GM12864 (cell line): ENCODE data around the gene PDPK1.

Source experiments
- DNase-seq: peaks from one replicate; pipeline ENCODE4 v3.0.0-alpha.2; 2011; ENCODE audit warnings: low read depth
- H3K4me3 ChIP-seq: 2 replicates; pipeline ENCODE4 v1.5.1; 2011; ENCODE audit warnings: mild to moderate bottlenecking, low read depth, low read length, control low read depth
- TF ChIP-seq, protein P1 (sequence below): IDR thresholded peaks from 2 replicates; pipeline ENCODE4 v1.5.1; 2011; ENCODE audit warnings: low read depth, mild to moderate bottlenecking, moderate library complexity, low read length, control low read depth, inconsistent platforms; ENCODE audit errors: missing control alignments

PDPK1 gene

DNA sequence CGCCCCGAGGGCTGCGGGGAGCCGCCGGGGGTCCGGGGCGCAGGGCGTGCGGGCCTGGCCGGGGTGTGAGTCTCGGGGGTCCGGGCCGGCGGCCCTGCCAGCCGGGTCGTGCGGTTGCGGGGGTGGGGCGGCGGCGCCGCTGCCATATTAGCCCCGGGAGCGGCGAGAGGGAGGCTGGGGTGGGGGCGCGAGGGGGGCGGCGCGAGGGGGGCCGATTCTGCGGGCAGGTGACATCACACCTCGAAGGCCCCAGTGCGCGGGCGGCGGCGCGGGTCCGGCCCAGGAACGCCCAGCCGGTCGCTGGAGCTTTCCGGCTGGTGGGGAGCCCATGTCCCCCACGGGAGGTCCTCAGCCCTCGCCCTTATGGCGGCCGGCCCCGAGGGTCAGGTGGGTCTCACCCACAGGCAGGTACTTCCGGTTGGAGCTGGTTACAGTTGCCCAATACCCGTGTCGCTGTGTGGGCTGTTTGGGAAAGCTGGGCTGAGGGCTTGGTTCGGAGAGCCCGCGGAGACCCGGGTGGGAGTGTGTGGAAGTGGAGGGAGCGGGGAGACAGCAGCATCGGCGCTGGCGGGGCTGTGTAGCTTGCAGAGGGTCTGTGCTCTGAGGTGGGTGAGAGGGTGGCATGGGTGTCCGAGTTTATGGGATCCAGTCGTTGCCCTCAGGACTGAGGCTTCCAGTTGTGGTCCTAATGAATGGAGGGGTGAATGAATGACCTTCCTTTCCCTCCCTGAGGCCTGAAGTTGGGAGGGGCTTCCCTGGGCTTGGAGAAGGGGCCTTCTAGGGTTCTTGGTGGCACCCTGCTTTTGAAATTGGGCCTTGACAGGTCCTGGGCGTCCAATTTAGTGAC, 23.3 kb upstream of the PDPK1 start:
- DNase-seq: no peak
- TF ChIP-seq, protein P1, sequence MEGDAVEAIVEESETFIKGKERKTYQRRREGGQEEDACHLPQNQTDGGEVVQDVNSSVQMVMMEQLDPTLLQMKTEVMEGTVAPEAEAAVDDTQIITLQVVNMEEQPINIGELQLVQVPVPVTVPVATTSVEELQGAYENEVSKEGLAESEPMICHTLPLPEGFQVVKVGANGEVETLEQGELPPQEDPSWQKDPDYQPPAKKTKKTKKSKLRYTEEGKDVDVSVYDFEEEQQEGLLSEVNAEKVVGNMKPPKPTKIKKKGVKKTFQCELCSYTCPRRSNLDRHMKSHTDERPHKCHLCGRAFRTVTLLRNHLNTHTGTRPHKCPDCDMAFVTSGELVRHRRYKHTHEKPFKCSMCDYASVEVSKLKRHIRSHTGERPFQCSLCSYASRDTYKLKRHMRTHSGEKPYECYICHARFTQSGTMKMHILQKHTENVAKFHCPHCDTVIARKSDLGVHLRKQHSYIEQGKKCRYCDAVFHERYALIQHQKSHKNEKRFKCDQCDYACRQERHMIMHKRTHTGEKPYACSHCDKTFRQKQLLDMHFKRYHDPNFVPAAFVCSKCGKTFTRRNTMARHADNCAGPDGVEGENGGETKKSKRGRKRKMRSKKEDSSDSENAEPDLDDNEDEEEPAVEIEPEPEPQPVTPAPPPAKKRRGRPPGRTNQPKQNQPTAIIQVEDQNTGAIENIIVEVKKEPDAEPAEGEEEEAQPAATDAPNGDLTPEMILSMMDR: no peak
- H3K4me3 ChIP-seq: peak overlapping the region; percentile 60

DNA sequence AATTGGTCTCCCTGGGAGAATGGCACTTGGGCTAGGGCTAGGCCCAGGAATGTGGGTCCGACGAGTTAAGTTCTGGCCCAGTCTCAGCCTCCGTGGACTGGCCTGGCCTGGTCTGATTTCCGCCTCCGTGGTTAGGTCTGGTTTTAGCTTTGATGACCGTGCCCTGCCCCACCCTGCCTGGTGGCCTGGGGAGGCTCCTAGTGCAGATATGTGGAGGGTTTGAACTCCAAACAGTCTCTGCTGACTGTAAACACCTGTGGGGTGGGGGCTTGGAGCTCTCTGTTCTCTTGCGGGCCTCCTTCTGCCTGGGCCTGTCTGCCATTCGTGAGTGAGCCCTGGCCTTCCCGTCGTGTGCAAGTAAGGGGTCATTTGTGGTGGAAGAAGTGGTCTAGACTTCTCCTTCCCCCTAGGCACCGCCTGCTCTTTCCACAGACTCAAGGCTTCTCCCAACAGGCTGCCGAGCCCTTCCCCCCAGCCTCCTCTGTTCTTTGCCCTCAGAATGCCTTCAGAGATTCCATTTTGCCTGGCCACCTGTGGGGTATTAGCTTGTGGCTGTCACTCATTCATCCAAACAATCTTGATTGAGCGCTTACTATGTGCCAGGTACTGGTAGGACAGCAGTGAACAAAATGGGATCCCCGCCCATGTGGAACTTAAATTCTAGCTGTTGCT, 22.5 kb upstream of the PDPK1 start:
- TF ChIP-seq, protein P1: no peak
- peak overlapping the region; percentile 60 for H3K4me3 ChIP-seq
- DNase-seq: no peak

DNA sequence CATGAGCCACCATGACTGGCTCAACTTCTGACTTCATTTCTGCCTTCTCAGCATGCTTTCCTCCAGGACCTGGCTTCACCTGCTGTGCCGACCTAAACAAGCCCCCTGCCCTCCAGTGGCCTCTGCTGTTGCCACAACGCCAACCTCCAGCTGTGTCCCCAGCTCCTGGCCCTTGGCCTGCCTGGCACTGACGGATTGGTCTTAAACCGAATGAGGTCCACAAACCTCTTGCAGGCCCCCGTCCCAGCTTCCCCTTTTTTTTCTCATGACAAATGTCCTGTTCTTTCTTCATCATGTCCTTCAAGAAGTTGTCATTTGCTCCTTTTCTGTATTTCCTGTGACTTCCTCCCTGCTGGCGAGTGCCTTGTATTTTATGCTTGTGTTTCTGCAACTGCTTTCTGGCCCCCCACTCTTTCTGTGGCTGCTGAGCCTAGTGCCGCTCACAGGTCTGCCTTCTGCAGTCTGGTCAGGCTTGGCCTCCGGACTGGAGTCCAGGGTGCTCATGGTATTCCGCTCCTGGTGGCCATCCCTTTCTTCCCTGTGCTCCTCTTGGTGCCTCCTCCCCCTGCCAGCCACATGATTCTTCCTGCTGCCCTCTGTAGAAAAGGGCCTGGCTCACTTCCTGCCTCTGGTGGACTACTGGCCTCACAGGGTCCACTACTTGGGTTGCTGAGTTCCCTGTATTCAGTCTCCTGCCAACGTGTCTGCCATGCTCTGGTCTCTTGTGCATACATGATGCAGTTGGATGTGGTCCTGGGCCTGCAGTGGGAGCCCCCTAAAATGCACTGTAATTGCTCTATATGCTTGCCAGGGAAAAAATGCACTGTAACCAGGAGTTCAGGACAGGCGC, 21.2 kb upstream of the PDPK1 start:
- no peak overlapping the region for H3K4me3 ChIP-seq
- TF ChIP-seq, protein P1: no peak
- no peak for DNase-seq

DNA sequence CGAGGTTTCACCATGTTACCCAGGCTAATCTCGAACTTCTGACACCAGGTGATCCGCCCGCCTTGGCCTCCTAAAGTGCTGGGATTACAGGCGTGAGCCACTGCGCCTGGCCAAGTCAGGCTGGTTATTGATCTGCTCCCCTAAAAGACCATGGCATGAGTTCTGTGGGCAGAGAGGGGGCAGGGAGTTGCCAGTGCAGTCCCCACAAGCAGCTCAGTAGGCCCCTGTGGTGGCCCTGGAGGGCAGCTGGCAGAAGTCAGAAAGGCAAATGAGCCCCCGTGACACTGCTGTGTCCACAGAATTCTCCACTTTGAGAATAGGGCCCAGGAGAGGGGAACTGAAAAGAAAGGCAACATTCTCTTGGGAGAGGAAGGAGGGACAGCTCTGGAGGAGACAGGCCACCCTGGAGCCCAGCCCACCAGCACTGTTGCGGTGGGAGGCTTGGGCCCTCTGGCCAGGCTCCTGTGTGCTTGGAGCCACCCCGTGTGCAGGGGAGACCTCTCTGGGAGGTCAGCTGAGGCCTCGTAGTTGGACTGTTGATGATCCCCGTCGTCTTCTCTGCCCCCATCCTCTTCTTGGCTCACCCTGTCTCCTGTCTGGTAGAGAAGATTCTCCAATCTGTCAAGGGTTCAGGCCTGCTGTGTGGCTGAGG, 19.7 kb upstream of the PDPK1 start:
- TF ChIP-seq, protein P1: no peak
- H3K4me3 ChIP-seq: no peak overlapping the region
- no peak for DNase-seq

DNA sequence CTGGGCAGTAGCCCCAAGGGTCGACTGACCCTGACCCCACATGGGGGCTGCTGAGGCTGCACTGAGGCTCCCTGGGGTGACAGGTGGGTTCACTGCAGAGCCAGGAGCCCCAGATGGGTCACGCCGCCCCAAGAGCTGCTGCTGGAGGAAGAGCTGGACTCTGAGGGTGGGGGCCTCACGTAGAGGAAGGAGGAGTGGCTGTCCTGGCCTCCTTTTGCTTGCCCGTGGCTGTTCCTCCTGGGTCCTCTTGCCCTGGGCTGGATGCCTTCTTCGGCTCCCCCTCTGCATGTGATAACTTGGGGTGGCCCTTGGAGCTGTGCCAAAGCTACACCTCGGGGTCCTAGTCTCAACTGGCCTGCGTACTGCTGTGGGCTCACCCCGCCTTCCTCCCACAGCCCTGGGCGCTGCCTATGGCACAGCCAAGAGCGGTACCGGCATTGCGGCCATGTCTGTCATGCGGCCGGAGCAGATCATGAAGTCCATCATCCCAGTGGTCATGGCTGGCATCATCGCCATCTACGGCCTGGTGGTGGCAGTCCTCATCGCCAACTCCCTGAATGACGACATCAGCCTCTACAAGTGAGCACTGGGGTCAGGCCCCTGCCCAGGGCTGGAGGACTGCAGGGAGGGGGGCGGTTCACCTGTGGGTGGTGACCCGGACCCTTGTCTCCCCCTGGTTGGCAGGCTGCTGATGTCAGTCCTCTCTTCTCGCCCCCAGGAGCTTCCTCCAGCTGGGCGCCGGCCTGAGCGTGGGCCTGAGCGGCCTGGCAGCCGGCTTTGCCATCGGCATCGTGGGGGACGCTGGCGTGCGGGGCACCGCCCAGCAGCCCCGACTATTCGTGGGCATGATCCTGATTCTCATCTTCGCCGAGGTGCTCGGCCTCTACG, 18.8 kb upstream of the PDPK1 start:
- no peak overlapping the region for H3K4me3 ChIP-seq
- TF ChIP-seq, protein P1: no peak
- no peak for DNase-seq

DNA sequence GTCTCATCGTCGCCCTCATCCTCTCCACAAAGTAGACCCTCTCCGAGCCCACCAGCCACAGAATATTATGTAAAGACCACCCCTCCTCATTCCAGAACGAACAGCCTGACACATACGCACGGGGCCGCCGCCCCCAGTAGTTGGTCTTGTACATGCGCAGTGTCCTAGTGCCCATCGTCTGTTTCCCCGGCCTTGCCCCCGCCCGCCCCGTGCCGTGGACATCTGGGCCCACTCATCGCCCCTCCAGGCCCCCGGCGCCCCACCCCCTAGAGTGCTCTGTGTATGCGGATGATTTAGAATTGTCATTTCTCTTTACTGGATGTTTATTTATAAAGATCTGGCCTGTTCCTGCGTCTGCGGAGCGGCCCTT, 18.1 kb upstream of the PDPK1 start:
- DNase-seq: no peak
- H3K4me3 ChIP-seq: no peak overlapping the region; the same call in 1 of the 2 replicates
- TF ChIP-seq, protein P1: no peak
